NT2/D1 (cell line): ENCODE results near the gene KLHL3.

Experiments used
- SUZ12 ChIP-seq: IDR thresholded peaks from 2 replicates; pipeline ENCODE4 v1.6.1; 2011; ENCODE audit not compliant: insufficient read length, insufficient read depth; ENCODE audit errors: extremely low read depth
- YY1 ChIP-seq: IDR thresholded peaks from 2 replicates; pipeline ENCODE4 v1.6.1; 2011; ENCODE audit not compliant: insufficient read length, insufficient read depth
- ZNF274 ChIP-seq: IDR thresholded peaks from 2 replicates; pipeline ENCODE4 v1.6.1; 2011; ENCODE audit warnings: mild to moderate bottlenecking, low read depth, low read length

DNA sequence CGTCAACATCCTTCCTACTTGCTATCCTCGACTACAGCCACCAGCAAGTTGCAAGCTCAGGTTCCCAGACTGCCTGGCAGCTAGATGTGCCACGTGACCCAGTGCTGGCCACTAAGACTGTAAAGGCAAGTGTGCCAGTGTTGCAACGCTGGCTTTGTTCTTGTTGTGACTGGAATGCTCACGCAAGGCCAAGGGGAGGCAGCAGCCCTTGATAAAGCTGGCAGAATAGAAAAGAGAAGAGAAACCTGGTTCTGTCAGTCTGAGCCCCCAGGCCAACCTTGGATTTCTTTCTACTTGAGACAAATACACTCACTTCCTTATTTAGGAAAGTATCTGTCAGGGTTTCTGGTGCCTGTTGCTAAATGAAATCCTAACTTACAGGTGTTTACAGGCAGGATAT lies 113.0 kb downstream of the KLHL3 start:
- TF ChIP-seq YY1, result no peak
- TF ChIP-seq ZNF274, result no peak
- no peak for TF ChIP-seq SUZ12
